ENCODE measurements around the gene SLCO4C1. TPM values are rescaled to one million over a fixed set of nuclear protein-coding genes. Genes with fewer than 3 reads are reported as not detected.
A peak's percentile ranks its signal among the peaks of the same experiment; 100 is the strongest.

The SLCO4C1 gene
- total RNA-seq, 1 donor from 2014 or later, result 4.0 TPM

- Mint-ChIP-seq H3K27me3 (no peaks in the 10 kb centered on the region), H3K4me1 (ENCODE audit: low read depth) (peaks cover 7% of the 10 kb centered on the region), H3K9me3 (ENCODE audit: low read depth) (peaks cover 22% of the 10 kb centered on the region), H3K4me3 (ENCODE audit: low read depth) (no peak overlapping the region), H3K36me3 (ENCODE audit: insufficient read depth) (peaks cover 10% of the 10 kb centered on the region), H3K27ac (peak overlapping the region; percentile 23)
- TF ChIP-seq CTCF (IDR thresholded peaks at IDR 0.05; ENCODE audit: unreplicated experiment), result no peak
- DNase-seq (ENCODE audit: low spot score, unreplicated experiment), result no peak
Observed at GRCh38 chr5:102222772-102223171, 73.3 kb downstream of the SLCO4C1 start.

- Mint-ChIP-seq H3K4me3 (ENCODE audit: low read depth) (no peak overlapping the region), H3K4me1 (ENCODE audit: low read depth) (peaks cover 7% of the 10 kb centered on the region), H3K27me3 (no peaks in the 10 kb centered on the region), H3K27ac (no peak overlapping the region), H3K9me3 (ENCODE audit: low read depth) (peaks cover 22% of the 10 kb centered on the region), H3K36me3 (ENCODE audit: insufficient read depth) (peaks cover 10% of the 10 kb centered on the region)
- TF ChIP-seq CTCF (IDR thresholded peaks at IDR 0.05; ENCODE audit: unreplicated experiment), result no peak
- no peak for DNase-seq (ENCODE audit: low spot score, unreplicated experiment)
Observed at GRCh38 chr5:102221949-102222348, 74.1 kb downstream of the SLCO4C1 start.

- Mint-ChIP-seq H3K9me3 (ENCODE audit: low read depth) (peaks cover 22% of the 10 kb centered on the region), H3K4me3 (ENCODE audit: low read depth) (no peak overlapping the region), H3K36me3 (ENCODE audit: insufficient read depth) (peaks cover 10% of the 10 kb centered on the region), H3K4me1 (ENCODE audit: low read depth) (peaks cover 6% of the 10 kb centered on the region), H3K27me3 (no peaks in the 10 kb centered on the region), H3K27ac (no peak overlapping the region)
- no peak for DNase-seq (ENCODE audit: low spot score, unreplicated experiment)
- TF ChIP-seq CTCF (IDR thresholded peaks at IDR 0.05; ENCODE audit: unreplicated experiment), result no peak
Observed at GRCh38 chr5:102218159-102218558, 77.9 kb downstream of the SLCO4C1 start.

GRCh38 chr5:102216678-102217077, 79.4 kb downstream of the SLCO4C1 start:
- Mint-ChIP-seq H3K36me3 (ENCODE audit: insufficient read depth) (peaks cover 4% of the 10 kb centered on the region), H3K4me3 (ENCODE audit: low read depth) (no peak overlapping the region), H3K9me3 (ENCODE audit: low read depth) (peaks cover 15% of the 10 kb centered on the region), H3K27ac (no peak overlapping the region), H3K4me1 (ENCODE audit: low read depth) (peaks cover 2% of the 10 kb centered on the region), H3K27me3 (no peaks in the 10 kb centered on the region)
- DNase-seq (ENCODE audit: low spot score, unreplicated experiment), result no peak
- no peak for TF ChIP-seq CTCF (IDR thresholded peaks at IDR 0.05; ENCODE audit: unreplicated experiment)

GRCh38 chr5:102211165-102211564, 84.9 kb downstream of the SLCO4C1 start:
- Mint-ChIP-seq H3K9me3 (ENCODE audit: low read depth) (no peaks in the 10 kb centered on the region), H3K27ac (no peak overlapping the region), H3K4me1 (ENCODE audit: low read depth) (no peaks in the 10 kb centered on the region), H3K27me3 (no peaks in the 10 kb centered on the region), H3K36me3 (ENCODE audit: insufficient read depth) (no peaks in the 10 kb centered on the region), H3K4me3 (ENCODE audit: low read depth) (no peak overlapping the region)
- no peak for DNase-seq (ENCODE audit: low spot score, unreplicated experiment)
- TF ChIP-seq CTCF (IDR thresholded peaks at IDR 0.05; ENCODE audit: unreplicated experiment), result no peak

Data from progenitor cell of endocrine pancreas (in vitro differentiated cells).